Ectodermal cell (in vitro differentiated cells): ENCODE measurements around the gene CCDC85A.

Experiments
- H3K27ac ChIP-seq: 2 replicates; pipeline ENCODE4 v1.7.0; 2013; ENCODE audit warnings: mild to moderate bottlenecking, low read depth, low read length; ENCODE audit not compliant: insufficient read depth, poor library complexity, severe bottlenecking
- H3K27me3 ChIP-seq: 2 replicates; pipeline ENCODE4 v1.7.0; 2013; ENCODE audit warnings: mild to moderate bottlenecking, low read length; ENCODE audit not compliant: insufficient read depth, control insufficient read depth, poor library complexity, severe bottlenecking
- H3K36me3 ChIP-seq: one replicate; pipeline ENCODE4 v1.7.0; 2013; ENCODE audit warnings: low read length; ENCODE audit not compliant: control insufficient read depth, insufficient read depth
- H3K4me1 ChIP-seq: one replicate; pipeline ENCODE4 v1.7.0; 2013; ENCODE audit warnings: low read length; ENCODE audit not compliant: control insufficient read depth, insufficient read depth
- H3K4me3 ChIP-seq: 2 replicates; pipeline ENCODE4 v1.7.0; 2013; ENCODE audit warnings: low read depth, low read length, control low read depth; ENCODE audit not compliant: insufficient read depth
- H3K9me3 ChIP-seq: 2 replicates; pipeline ENCODE4 v1.7.0; 2013; ENCODE audit warnings: mild to moderate bottlenecking, low read length, moderate library complexity; ENCODE audit not compliant: control insufficient read depth
- WGBS, 2 experiments: methylation state at CpG; one replicate each; pipeline ENCODE4 v1.1.7; 2013; ENCODE audit warnings: missing lambda C conversion rate in 2 of 2; 5-methylcytosine and 5-hydroxymethylcytosine counted together

The CCDC85A gene

DNA sequence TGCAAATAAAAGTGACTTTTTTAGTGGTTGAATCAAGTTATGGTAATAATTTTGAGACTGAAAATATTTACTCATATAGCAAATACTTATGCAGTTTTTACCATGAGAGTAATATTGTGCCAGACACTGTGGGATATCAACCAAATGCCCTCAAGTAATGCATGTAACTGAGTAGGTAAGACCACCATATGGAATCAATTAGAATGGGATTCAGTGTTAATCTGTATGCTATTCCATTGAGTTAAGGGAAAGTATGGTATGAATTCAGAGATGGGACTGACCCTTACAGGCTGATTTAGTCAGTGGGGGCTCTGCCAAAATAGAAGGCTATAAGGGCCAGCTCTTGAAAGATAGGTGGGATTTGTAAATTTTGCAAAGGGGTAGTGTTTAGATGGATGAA is 131.6 kb downstream of the CCDC85A start:
- no peaks in the 10 kb centered on the region for H3K27me3 ChIP-seq
- H3K36me3 ChIP-seq: no peaks in the 10 kb centered on the region
- no peak overlapping the region for H3K4me3 ChIP-seq
- H3K4me1 ChIP-seq: no peaks in the 10 kb centered on the region
- H3K27ac ChIP-seq: no peak overlapping the region
- H3K9me3 ChIP-seq: no peaks in the 10 kb centered on the region

DNA sequence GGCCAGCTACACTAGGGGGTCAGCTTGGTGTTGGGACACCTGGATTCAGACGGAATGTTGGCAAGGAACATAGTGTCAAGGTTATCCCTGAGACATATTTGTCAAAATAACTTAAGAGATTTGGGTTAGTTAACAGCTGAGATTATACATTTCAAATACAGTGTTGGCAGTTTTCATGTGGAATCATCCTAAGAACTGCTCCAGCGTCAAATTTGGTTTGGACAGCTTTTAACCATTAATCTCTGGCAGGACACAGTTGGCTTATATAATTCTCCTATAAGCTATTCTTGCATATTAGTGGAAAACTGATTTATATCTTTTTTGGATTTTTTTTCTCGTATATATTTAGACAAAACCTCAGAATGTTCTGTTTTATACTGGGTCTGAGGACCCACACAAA is 132.2 kb downstream of the CCDC85A start:
- 90 to 96% methylated on average over 2 to 3 of the region's 3 CpGs for WGBS, 2 experiments
- no peaks in the 10 kb centered on the region for H3K9me3 ChIP-seq
- H3K27me3 ChIP-seq: no peaks in the 10 kb centered on the region
- no peaks in the 10 kb centered on the region for H3K36me3 ChIP-seq
- no peak overlapping the region for H3K4me3 ChIP-seq
- H3K4me1 ChIP-seq: no peaks in the 10 kb centered on the region
- no peak overlapping the region for H3K27ac ChIP-seq

DNA sequence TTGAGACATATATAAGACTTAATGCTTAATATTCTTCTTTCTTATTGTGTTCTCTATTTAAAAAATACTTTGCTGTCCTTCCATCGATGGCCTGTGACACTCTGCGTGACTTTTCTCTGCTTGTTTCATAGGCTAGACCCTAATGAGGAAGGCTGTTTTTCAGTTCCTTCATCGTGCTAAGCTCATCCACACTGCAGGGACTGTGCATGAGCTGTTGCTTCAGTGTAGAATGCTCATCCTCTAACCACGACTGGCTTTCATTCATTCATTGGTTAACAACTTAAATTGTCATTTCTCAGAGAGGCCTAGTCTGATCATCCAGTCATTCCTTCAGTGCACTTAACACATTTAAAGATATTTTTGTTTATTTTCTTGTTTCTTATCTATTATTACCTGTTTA is 134.4 kb downstream of the CCDC85A start:
- WGBS, 2 experiments: 89 to 93% methylated on average over 4 of the region's 4 CpGs
- no peak overlapping the region for H3K27ac ChIP-seq
- H3K4me3 ChIP-seq: no peak overlapping the region
- no peaks in the 10 kb centered on the region for H3K9me3 ChIP-seq
- no peaks in the 10 kb centered on the region for H3K36me3 ChIP-seq
- H3K4me1 ChIP-seq: no peaks in the 10 kb centered on the region
- no peaks in the 10 kb centered on the region for H3K27me3 ChIP-seq

DNA sequence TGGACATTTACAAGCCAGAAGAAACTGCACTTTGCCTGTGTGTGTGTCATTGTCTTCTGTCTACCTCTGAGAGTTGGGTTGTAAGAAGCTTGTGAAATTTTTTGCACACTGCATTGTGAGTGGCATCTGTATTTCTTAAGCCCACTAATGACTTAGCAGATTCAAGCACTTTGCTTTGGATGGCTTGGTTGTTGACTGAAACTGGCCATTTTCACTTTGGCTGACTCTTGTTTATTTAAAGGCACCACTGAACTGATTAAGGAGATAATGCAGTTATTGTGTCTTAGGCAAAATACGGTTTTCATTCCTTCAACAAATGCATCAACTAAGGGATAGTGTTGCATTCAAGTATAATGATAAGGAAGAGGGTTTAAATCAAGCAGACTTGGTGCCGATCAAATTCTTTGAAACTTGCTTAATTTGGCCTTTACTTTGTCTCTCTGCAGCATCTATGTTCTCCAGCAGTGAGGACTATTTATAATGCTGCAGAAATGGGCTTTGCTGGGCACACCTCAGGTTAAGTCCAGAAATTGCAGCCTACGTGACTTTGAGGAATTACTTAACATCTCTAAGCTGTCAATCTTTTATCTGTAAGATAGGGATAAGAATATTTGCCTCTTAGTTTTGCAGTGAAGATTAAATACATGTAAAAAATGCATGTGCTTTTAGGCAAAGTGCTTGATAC is 142.0 kb downstream of the CCDC85A start:
- no peak overlapping the region for H3K4me3 ChIP-seq
- H3K4me1 ChIP-seq: no peaks in the 10 kb centered on the region
- H3K27me3 ChIP-seq: no peaks in the 10 kb centered on the region
- no peaks in the 10 kb centered on the region for H3K36me3 ChIP-seq
- 84 to 97% methylated on average over 3 of the region's 3 CpGs for WGBS, 2 experiments
- no peak overlapping the region for H3K27ac ChIP-seq
- no peaks in the 10 kb centered on the region for H3K9me3 ChIP-seq

DNA sequence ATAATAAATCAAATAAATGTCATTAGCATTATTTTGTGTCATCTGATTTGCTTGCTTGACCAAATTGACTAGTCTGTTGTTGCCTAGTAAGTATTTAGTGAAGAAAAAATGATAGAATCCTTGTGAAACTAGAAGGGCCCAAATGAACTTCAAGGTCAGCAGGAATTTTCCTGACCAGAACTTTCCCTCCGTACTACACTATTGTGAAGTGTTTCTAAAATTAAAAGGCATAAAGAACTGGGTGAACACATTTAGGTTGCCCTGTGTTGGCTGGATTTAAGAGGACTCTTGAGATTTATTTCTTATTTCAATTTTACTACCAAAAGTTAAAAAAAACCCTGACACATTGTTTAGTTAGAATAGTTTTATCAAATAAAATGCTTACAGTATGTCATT is 142.6 kb downstream of the CCDC85A start:
- 92 to 100% methylated on average over 1 of the region's 1 CpG for WGBS, 2 experiments
- Histone ChIP-seq H3K9me3 (no peaks in the 10 kb centered on the region), H3K27ac (no peak overlapping the region), H3K4me1 (no peaks in the 10 kb centered on the region), H3K36me3 (no peaks in the 10 kb centered on the region), H3K4me3 (no peak overlapping the region), H3K27me3 (no peaks in the 10 kb centered on the region)

DNA sequence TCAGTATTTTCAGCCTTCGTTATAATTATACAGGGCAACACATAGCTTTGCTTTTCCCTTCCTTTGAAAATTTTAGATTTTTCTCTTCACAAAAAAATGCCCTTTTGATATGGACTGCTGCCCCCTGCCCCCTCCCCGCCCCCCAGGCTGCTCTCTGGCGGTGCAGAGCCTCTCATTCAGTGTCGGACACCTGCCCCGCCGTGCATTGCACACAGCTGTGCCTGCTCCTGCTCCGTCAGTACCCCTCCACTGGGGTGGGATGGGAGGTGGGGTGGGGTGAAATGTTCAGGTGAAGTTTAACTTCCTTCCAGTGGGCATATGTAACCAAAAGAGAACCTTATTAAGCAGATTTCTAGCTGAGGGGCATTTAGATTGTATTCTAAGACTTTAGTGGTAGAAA is 148.0 kb downstream of the CCDC85A start:
- WGBS, 2 experiments: 89 to 91% methylated on average over 7 of the region's 7 CpGs
- no peak overlapping the region for H3K27ac ChIP-seq
- H3K4me1 ChIP-seq: no peaks in the 10 kb centered on the region
- no peaks in the 10 kb centered on the region for H3K9me3 ChIP-seq
- no peaks in the 10 kb centered on the region for H3K27me3 ChIP-seq
- no peaks in the 10 kb centered on the region for H3K36me3 ChIP-seq
- H3K4me3 ChIP-seq: no peak overlapping the region

DNA sequence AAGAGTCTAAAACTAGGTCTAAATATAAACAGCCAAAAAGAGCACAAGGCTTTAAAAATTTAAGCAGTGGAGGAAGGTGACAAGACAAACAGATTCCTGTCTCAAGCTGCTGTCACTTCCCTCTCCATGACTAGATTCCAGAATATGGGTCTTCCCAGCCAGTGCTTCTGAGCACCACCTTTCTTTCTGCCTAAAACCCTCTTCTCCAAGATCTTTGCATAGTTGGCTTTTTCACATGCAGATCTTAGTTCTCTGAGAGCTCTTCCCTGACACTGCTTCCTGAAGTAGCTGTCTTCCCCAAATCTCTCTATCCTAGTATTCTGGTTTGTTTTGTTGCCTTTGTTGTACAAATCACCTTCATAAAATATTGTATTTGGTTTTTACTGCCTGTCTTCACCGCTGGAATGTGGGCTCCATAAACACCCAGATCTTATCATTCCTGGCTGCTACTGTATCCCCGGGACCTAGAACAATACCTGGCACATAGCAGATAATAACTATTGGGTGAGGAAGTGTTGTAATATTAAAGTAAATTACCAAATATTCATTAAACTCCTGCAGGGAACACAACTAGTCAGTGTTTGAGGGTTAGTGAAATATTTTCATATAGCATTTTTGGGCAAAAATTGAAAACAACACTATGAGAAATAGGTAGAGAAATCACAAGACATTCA is 150.2 kb downstream of the CCDC85A start:
- H3K4me1 ChIP-seq: no peaks in the 10 kb centered on the region
- H3K27me3 ChIP-seq: no peaks in the 10 kb centered on the region
- H3K9me3 ChIP-seq: no peaks in the 10 kb centered on the region
- 20 to 44% methylated on average over 1 of the region's 2 CpGs for WGBS, 2 experiments
- H3K36me3 ChIP-seq: no peaks in the 10 kb centered on the region
- H3K27ac ChIP-seq: no peak overlapping the region
- H3K4me3 ChIP-seq: no peak overlapping the region

DNA sequence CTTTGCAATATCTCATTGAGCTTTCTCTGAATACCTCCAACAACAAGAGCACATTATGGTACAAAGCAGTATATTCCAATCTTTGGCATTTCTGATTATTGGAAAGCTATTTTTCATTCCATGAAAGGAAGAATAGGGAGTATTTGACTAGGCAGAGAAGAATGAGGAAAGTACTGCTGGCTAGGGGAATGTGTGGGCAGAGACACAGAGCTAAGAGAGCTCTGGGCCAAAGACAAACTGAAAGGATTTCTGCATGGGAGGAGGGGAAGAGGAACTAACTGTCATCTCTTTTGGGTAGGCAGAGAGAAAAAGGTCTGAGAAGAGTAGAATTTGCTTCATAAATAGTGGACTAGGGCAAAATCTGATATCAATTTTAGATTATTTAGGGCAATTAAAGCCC is 150.8 kb downstream of the CCDC85A start:
- H3K4me3 ChIP-seq: no peak overlapping the region
- H3K9me3 ChIP-seq: no peaks in the 10 kb centered on the region
- no peak overlapping the region for H3K27ac ChIP-seq
- H3K36me3 ChIP-seq: no peaks in the 10 kb centered on the region
- H3K4me1 ChIP-seq: no peaks in the 10 kb centered on the region
- H3K27me3 ChIP-seq: no peaks in the 10 kb centered on the region

DNA sequence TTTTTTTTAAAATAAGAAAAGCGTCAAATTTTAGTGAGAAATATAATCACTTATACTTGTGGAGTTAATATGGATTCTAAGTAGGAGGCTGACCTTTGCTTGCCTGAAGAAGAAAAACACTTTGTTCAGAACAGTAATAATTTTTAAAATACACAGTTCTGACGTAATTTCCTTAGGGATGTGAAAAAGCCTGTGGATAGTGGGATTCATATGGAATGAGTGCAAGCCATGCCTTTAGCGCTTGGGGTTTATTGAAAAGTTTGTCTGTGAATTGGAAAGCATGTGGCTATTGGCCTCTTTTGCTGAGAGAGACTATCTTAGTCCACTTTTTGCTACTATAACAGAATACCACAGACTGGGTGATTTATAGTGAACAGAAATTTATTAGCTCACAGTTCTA is 151.3 kb downstream of the CCDC85A start:
- 91 to 100% methylated on average over 3 of the region's 3 CpGs for WGBS, 2 experiments
- no peaks in the 10 kb centered on the region for H3K27me3 ChIP-seq
- no peaks in the 10 kb centered on the region for H3K36me3 ChIP-seq
- no peak overlapping the region for H3K4me3 ChIP-seq
- no peak overlapping the region for H3K27ac ChIP-seq
- no peaks in the 10 kb centered on the region for H3K9me3 ChIP-seq
- H3K4me1 ChIP-seq: no peaks in the 10 kb centered on the region

DNA sequence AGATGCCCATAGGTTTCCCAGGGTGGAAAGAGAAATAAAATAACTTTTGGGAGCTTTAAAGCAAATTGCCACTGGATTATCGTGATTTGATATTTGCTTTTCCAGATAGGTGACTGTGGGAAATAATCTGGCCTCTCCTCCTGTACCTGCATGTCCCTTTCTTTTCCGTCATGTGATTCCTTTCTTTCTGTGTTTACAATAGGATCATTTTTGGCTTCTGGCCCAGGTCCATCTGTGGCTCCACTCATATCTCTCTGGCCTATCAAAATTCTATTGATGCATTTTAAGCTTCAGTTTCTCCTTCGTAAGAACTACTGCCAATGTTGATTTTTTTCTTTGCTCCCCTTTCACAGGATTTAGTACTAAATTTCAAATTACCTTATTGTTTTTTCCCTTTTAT is 153.6 kb downstream of the CCDC85A start:
- Histone ChIP-seq H3K4me1 (no peaks in the 10 kb centered on the region), H3K27ac (no peak overlapping the region), H3K9me3 (no peaks in the 10 kb centered on the region), H3K27me3 (no peaks in the 10 kb centered on the region), H3K36me3 (no peaks in the 10 kb centered on the region), H3K4me3 (no peak overlapping the region)
- 93% methylated on average over 3 of the region's 3 CpGs for WGBS, 2 experiments
